Activated gamma-delta T cell (primary cell): ENCODE measurements around the gene ABI1.
"Not testable (repeated sequence)": the region's sequence is repeated elsewhere in the genome, so short reads cannot be mapped to it uniquely, and the experiment has no call there.

Experiments used
- DNase-seq: peaks from one replicate; lab custom pipeline; 2025; lab: John Stamatoyannopoulos, UW

ABI1 gene

DNA sequence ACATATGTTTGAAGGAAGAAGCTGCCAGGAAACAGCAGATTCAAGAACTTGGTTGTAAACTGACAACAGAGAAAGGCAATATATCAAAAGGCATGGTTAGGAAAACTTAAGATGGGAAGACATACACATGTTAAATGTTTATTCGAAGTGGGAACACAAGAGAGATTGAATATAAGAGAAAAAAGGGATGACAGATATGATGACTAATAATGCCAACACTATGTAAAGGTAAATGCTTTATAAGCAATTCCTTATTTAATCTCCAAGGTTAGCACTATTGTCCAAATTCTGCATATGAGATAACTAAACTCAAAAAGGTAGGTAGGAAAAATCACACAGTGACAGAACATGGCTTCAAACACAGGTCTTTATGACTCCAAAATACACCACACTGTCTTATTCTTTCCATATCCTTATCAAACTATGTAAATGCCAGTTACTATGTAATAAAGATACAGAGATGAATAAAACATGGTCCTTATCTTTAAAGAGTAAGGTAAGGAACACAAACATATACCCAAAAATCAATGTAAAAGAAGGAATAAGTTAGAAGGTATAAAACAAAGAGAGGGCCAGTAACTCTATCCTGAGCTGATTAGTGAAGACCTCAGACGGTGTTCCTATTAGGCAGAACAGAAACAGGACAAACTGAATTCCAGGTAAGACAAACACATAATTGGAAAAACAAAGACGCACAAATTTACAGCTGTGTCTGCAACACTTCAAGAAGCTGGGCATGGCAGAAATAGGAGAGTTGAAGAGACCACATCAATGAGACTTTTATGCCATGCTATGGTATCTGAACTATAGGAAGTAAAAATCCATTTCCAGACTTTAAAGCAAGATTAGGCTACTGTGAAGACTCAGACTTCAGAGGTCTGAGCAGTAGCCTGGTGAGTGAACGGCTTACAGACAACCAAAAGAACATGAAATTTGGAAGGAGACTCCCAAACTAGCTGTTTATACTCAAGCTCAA, 56.1 kb downstream of the ABI1 start:
- no peak for DNase-seq

DNA sequence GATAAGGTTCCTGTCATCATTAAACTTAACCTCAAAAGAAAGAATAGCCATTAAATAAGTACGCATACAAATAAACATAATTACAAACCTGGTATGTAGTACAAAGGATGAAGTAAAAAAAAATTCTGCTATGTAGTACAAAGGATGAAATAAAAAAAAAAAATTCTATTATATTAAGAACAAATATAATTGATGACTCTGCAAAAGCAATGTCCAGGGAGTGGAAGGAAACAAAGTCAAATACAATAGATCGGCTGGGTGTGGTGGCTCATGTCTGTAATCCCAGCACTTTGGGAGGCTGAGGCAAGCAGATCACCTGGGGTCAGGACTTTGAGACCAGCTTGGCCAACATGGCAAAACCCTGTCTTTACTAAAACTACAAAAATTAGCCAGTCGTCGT, 56.9 kb downstream of the ABI1 start:
- DNase-seq, result no peak

DNA sequence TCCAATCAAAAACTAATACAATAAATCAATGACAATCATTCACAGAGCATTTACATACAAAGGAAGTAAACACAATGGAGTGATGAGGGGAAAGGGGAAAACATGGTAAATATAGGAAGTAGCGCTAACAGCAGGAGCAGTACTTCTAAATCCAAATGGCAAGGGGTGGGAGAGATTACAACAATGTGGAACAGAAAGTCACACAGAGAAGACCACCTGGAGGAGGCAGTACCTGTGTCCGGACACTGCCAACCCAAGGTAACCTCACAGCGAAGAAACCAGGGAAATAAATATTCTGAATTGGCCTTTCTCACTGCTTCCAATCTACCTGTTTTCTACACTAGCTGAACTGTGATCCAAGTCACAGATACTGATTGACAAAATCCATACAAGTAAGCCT, 58.2 kb downstream of the ABI1 start:
- DNase-seq, result no peak

DNA sequence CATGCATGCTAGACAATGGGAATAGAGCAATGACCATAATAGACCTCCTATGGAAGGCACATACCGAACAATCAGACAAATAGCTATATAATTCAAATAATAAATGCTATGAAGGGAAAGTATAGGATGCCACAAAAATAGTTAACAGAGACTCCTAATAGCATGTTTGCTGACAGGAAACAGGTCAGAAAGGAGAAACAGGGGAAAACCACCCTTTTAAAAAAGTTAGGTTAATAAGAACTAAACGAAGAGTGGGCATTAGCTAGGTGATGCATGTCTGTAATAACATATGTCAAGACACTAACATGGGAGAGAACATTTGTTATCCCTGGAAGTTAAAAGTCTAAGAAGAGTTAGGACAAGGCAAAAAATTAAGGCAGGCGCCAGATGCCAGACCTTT, 58.9 kb downstream of the ABI1 start:
- DNase-seq, result no peak

DNA sequence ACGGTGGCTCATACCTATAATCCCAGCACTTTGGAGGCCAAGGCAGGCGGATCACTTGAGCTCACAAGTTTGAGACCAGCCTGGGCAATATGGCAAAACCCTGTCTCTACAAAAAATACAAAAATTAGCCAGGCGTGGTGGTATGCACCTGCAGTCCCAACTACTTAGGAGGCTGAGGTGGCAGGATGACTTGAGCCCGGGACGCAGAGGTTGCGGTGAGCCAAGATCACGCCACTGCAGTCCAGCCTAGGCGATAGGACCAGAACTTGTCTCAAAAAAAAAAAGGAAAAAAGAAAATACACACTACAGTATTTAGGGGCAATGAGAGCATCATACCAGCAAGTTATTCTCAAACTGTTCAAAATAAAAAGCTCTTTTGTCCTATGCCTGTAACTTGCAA, 59.5 kb downstream of the ABI1 start:
- DNase-seq, result no peak

DNA sequence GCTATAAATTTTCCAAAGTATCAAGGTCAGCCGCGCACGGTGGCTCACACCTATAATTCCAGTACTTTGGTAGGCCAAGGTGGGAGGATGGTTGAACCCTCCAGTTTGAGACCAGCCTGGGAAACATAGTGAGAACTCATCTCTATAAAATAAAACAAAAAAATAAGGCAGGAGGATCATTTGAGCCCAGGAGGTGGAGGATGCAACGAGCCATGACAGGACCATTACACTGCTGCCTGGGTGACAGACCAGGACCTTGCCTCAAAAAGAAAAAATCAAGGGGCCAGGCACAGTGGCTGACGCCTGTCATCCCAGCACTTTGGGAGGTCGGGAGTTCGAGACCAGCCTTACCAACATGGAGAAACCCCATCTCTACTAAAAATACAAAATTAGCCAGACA, 60.3 kb downstream of the ABI1 start:
- no peak for DNase-seq

DNA sequence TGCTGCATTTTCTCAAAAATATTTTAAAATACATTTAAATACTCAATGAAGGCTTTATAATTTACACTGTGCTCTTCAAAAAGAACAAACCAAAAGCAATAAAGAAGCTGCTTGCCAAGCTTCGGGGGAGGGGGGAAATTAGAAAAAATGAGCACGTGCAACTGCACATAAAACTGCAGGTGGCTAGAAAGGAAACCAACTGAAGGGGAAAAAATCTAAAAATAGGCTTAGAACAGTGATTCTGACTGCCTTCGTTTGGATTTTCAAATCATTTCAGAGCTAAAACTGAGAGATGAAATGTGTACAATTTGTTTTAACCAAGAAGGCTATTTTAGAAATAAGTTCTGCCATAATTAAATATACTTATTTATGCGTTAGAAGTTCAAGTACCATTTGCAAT, 61.4 kb downstream of the ABI1 start:
- no peak for DNase-seq

DNA sequence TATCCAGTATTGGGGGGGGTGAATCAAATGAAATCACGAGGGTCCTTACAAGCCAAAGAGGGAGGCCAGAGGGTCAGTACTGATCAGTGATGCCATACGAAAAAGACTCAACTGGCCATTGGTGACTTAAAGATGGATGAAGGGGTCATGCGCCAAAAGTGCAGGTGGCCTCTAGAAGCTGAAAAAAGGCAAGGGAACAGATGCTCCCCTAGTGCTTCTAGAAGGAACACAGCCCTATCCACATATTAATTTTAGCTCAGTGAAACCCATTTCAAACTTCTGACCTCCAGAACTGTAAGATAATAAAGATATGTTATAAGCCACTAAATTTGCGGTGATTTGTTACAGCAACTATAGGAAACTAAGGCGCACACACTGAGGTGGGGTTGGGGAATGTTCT, 62.5 kb downstream of the ABI1 start:
- no peak for DNase-seq

DNA sequence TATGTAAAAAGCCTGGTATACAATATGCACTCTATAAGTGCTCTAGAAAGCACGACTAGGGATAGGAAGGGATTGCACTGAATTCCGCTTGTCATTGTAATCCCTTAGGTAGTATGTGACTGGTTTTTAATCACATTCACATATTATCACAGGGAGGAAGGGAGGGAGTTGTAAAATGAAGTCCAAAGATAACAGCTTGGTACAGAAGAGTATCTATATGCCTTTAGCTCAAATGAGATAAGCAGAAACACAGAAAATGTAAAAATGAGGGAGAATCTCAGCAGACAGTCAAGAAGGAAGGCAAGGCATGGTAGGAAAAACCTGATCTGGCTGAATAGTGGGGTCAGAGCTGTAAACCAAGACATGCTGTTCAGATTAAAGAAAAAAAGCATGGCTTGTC, 63.4 kb downstream of the ABI1 start:
- no peak for DNase-seq

DNA sequence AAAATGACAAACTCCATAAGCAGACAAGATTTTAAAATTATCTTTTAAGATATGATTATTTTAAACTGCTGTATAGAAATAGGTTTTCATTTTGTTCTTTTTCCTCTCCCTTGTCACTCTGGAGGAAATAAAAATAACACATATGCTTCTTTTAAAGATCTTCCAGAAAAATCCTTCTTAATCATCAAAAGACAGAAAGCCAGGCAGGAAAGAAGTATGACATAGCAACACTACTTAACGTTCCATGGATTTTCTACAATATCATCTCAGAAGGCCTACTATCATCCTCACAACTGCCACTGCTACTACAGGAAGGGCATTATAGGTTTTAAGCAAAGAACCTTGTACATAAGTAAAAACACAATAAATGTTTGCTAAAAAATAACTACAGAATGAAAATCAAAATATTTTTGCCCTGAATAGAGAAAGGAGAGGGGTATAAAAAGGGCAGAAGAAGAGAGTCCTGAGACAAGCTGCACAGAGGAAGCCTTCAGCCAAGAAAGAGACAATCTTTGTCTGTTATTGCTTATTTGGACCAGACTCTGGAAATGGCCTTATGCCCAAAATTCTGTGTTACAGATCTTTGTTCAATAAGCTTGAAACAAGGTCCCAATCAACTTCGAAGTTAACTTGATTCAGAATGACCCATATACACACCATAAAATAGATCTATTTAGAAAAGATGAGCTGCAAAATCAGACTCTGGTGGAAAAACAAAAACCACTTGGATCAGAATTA, 67.8 kb downstream of the ABI1 start:
- no peak for DNase-seq

DNA sequence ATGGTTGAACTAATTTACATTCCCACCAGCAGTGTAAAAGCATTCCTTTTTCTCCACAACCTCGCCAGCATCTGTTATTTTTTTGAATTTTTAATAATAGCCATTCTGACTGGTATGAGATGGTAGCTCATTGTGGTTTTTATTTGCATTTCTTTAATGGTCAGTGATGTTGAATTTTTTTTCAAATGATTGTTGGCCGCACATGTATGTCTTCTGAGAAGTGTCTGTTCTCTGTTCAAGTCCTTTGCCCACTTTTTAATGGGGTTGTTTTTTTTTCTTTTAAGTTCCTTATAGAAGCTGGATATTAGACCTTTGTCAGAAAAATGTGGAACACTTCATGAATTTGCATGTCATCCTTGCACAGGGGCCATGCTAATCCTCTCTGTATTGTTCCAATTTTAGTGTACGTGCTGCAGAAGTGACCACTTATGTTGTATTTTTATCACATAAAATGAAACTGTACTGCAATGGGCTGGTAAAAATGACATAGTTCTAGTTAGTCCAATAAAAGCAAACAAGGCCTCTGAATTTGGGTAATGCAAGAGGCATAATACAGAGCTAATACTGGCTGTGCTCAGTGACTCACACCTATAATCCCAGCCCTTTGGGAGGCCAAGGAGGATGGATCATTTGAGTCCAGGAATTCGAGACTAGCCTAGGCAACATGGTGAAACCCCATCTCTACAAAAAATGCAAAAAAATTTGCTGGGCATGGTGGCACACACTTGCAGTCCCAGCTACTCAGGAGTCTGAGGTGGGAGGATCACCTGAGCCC, 70.3 kb downstream of the ABI1 start:
- DNase-seq, result no peak

DNA sequence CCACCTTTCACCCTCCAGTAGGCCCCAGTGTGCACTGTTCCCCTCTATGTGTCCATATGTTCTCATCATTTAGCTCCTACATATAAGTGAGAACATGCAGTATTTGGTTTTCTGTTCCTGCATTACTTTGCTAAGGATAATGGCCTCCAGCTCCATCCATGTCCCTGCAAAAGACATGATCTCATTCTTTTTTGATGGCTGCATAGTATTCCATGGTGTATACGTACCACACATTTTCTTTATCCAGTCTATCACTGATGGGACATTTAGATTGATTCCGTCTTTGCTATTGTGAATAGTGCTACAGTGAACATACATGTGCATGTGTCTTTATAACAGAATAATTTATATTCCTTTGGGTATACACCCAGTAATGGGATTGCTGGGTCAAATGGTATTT, 71.0 kb downstream of the ABI1 start:
- DNase-seq, result not testable (repeated sequence)

DNA sequence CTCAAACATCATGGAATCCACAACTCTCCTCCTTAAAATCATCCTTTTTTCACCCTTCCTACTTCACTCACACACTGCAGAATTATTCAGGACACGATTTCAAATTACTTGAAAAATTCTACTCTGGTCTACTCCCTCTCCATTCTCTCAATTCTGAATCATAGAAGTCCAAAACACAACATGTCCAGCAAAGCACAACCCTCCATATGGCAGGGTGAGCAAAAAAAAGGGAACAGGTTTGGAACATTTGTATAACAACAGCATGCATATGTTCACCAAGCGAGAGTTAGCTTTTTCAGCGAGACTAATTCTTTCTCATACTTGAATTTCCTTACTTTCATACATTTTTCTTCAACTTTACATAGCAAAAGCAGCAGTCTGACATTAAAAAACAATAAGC, 73.4 kb downstream of the ABI1 start:
- no peak for DNase-seq

DNA sequence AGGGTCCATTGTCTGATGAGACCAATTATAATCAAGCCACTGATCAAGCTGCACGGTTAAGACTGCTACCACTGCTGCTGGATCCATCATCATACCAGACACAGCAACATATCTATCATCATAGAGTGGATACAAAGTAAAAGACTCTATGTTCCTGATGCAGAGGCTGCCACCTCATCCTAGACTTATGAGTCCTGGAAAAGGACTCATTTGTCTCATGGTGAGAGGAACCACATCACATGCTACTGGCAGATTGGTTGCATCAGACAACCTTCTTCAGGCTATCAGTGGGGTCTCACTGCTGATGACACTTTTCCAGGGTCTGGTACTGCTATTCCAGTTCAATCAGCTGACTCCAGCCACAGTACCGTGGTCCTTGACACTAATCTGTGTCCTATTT, 79.0 kb downstream of the ABI1 start:
- DNase-seq, result no peak

DNA sequence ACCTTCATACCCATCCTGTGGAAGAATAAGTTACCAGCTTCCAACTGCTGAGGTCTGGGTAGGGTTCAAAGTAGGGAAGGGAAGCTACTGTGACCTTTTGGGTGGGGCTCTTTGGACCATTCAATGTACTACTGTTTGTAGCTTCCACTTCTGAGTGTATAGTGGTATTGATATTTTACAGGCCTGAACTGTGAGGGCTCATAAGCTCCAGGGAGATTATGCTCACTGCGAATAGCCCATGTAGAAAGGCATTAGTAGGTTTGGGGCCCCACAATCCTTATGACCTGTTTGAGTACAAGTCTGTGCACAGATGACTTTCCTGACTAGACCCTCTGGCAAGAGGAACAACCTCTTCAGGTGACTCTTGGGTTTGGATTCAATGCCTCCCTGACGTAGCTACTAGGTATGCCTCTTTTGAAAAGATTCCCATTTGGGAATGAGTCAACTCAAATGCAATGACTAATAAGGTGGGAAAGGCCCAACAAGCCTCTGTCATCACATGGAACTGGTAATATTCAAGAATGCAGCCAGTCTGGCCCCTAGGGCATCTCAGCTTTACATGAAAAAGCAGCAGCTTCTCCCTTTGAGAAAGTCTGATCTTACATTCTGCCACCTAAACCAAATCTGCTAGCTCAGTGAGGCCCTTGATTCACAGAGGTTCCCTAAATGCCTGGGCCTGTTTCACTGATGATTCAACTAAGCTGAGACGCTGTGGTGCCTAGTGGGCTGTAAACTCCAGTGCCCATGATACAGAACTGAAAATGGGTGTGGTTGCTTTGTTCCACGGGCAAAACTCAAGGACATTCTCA, 79.8 kb downstream of the ABI1 start:
- no peak for DNase-seq

DNA sequence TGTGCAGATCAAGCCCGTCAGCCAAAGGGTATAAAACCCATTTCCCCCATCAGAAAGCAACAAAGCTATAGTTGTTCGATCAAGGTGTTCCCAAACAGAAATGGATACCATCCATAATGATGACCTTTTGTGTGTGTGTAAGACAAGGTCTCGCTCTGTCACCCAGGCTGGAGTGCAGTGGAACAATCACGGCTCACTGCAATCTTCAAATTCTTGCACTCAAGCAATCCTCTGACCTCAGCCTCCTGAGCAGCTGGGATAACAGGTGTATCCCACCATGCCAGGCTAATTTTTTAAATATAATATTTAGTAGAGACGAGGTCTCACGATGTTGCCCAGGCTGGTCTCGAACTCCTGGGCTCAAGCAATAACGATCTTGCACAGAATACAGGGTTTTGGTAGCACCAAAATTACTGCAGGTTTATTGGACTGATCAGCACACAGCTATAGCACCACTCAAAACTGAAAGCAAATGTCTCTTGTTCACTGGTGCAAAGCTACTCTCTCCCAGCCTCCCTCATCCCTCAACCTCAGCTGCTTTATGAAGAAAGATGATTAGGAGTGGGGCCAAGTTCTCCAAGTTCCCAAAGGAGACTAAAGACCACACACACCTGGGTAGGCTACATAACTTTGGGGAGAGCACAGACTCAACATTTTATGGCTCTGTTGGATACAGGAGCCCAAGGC, 80.5 kb downstream of the ABI1 start:
- no peak for DNase-seq

DNA sequence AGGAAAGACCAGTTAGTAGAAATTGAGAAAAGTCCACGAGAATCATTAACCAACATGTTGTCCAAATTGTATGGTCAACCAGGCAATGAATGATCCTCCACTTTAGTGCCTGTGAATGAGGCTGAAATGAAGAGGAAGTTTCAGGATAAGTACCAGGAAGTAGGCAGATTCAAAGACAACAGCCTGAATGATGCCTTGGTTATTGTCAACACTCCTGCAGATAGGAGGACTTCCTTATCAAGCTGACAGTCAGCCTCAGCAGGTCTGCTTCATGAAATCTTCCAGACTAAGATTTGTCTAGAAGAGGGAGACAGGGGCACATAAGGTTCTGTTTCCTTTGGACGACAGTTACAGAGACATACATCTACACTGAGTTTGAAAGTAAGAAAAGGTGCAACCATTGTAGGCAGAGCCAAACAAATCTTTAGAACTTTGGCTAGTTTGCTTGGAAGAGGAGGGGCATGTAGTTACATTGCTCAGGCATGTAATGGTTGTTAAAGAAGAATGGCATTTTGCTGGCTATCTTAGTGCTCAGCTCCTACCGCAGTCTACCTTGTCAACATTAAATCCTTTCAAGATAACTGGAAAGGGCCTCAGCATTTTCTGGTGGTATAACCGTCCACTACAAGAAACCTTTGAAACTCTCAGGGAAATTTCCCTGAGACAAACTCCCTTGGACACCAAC, 81.4 kb downstream of the ABI1 start:
- DNase-seq, result no peak

DNA sequence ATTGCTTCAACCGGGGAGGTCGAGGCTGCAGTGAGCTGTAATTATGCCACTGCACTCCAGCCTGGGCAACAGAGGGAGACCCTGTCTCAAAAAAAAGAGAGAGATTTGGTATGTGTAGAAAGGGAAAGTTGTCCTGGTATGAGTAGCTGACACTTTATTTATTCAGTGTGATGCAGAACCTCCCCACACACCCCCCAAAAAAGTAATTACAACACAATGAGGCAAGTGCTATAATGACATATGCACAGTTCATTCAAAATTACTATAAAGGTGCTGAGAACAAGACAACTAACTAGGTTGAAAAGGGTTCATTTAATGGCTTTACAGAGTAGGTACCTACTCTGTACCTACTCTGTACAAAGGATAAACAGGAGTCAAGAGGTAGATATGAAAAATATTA, 83.1 kb downstream of the ABI1 start:
- no peak for DNase-seq

DNA sequence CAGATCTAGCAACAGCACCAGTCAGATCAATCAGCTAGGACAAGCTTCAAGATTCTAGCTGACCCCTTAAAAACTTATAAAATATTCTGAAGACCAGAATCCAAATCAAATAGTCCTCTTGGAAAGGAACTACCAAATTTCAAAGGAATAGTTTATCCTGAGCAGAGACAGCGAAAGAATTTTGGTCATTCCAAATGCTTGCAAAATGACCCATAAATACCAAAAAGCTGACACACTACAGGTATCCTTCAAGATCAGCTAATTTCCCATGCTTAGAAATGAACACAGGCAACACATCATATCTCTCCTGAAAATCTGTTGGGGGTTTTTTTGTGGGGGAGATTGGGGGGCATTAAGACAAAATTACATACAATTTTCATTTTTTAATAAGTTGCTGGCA, 84.5 kb downstream of the ABI1 start:
- no peak for DNase-seq

DNA sequence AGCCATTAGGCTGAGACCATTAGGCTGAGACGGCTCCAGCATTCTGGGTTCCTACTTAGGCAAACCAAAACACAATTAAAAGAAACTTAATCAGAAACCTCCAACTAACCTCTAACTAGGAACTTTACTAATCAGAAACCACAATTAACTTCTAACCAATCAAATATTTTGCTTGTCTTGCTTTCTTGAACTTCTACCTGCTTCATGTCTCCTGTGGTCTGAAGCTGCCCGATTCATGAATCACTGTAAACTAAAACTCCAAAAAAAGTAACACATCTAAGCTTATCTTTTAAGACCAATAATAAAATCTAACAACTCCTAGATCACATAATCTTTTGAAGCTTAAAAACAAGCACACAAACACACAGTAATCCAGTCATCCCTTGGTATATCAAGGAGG, 87.1 kb downstream of the ABI1 start:
- DNase-seq, result no peak
